Measurements from ENCODE around the gene ATP13A2.

DNA sequence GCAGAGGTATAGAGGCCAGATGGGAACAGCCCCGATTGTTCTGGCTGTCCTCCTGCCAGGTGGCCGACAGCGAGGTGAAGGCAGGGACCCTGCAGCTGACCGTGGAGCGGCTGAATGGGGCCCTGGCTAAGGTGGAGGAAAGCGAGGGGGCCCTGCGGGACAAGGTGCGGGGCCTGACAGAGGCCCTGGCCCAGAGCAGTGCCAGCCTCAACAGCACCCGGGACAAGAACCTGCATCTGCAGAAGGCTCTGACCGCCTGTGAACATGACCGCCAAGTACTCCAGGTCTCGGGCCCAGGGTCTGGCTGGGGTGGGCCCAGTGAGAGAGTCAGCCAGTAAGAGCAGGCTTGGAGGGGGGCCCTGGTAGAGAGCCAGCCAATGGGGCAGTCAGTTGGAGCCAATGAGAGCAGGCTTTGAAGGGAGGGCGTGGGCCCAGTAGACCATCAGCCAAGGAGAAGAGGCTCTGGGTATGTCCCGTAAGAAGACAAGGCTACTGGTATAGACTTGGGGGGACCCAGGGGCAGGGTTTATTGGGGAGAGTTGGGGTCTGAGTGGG, 42.6 kb downstream of the ATP13A2 start:
- TF ChIP-seq POLR2AphosphoS5 (IDR thresholded peaks at IDR 0.05; ENCODE audit: low read depth) (no peak), GABPA (IDR thresholded peaks at IDR 0.05; ENCODE audit: low read depth) (no peak)
- TF ChIP-seq, protein P1, sequence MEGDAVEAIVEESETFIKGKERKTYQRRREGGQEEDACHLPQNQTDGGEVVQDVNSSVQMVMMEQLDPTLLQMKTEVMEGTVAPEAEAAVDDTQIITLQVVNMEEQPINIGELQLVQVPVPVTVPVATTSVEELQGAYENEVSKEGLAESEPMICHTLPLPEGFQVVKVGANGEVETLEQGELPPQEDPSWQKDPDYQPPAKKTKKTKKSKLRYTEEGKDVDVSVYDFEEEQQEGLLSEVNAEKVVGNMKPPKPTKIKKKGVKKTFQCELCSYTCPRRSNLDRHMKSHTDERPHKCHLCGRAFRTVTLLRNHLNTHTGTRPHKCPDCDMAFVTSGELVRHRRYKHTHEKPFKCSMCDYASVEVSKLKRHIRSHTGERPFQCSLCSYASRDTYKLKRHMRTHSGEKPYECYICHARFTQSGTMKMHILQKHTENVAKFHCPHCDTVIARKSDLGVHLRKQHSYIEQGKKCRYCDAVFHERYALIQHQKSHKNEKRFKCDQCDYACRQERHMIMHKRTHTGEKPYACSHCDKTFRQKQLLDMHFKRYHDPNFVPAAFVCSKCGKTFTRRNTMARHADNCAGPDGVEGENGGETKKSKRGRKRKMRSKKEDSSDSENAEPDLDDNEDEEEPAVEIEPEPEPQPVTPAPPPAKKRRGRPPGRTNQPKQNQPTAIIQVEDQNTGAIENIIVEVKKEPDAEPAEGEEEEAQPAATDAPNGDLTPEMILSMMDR (IDR thresholded peaks at IDR 0.05; ENCODE audit: insufficient read depth, low read length): no peak
- TF ChIP-seq, protein P2, sequence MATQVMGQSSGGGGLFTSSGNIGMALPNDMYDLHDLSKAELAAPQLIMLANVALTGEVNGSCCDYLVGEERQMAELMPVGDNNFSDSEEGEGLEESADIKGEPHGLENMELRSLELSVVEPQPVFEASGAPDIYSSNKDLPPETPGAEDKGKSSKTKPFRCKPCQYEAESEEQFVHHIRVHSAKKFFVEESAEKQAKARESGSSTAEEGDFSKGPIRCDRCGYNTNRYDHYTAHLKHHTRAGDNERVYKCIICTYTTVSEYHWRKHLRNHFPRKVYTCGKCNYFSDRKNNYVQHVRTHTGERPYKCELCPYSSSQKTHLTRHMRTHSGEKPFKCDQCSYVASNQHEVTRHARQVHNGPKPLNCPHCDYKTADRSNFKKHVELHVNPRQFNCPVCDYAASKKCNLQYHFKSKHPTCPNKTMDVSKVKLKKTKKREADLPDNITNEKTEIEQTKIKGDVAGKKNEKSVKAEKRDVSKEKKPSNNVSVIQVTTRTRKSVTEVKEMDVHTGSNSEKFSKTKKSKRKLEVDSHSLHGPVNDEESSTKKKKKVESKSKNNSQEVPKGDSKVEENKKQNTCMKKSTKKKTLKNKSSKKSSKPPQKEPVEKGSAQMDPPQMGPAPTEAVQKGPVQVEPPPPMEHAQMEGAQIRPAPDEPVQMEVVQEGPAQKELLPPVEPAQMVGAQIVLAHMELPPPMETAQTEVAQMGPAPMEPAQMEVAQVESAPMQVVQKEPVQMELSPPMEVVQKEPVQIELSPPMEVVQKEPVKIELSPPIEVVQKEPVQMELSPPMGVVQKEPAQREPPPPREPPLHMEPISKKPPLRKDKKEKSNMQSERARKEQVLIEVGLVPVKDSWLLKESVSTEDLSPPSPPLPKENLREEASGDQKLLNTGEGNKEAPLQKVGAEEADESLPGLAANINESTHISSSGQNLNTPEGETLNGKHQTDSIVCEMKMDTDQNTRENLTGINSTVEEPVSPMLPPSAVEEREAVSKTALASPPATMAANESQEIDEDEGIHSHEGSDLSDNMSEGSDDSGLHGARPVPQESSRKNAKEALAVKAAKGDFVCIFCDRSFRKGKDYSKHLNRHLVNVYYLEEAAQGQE (IDR thresholded peaks at IDR 0.05; ENCODE audit: insufficient replicate concordance, low read depth): no peak

All from HL-60 (cell line).